WTC11 (cell line): Measurements from ENCODE around the gene ANKRD28. TPM values are rescaled to one million over a fixed set of nuclear protein-coding genes. Genes with fewer than 3 reads are reported as not detected.

ENCODE experiments used
- ATAC-seq: fragments of 200-7000 bp; cut with Tn5 transposase; 2 replicates; pipeline ENCODE4 v1.10.0; 2021; ENCODE audit warnings: mild to moderate bottlenecking, moderate library complexity
- CTCF ChIA-PET: fragments of 300-600 bp; sonication (Branson Sonifier 250); formaldehyde crosslinking; loops from one replicate; lab custom pipeline; 2021; ENCODE audit warnings: antibody characterized with exemption; lab: Charles Lee
- POLR2A ChIA-PET: fragments of 350-600 bp; sonication (Branson Sonifier 250); formaldehyde crosslinking; loops from one replicate; lab custom pipeline; 2021; ENCODE audit warnings: antibody characterized with exemption; lab: Charles Lee
- DNase-seq: peaks from one replicate; pipeline ENCODE4 v3.0.0; 2021; ENCODE audit warnings: low spot score
- H3K27ac Mint-ChIP-seq: 2 replicates; pipeline ENCODE4 v1.8.0; 2021; ENCODE audit warnings: mixed read lengths
- H3K27me3 Mint-ChIP-seq: 2 replicates; pipeline ENCODE4 v1.8.0; 2021; ENCODE audit warnings: low read depth, mild to moderate bottlenecking, moderate library complexity, mixed read lengths
- H3K36me3 Mint-ChIP-seq: 2 replicates; pipeline ENCODE4 v1.8.0; 2021; ENCODE audit warnings: mixed read lengths
- H3K4me1 Mint-ChIP-seq: 2 replicates; pipeline ENCODE4 v1.8.0; 2022; ENCODE audit warnings: mixed read lengths
- H3K4me3 Mint-ChIP-seq: 2 replicates; pipeline ENCODE4 v1.8.0; 2021; ENCODE audit warnings: mild to moderate bottlenecking, moderate library complexity, mixed read lengths
- H3K9me3 Mint-ChIP-seq: 2 replicates; pipeline ENCODE4 v1.8.0; 2021; ENCODE audit warnings: mixed read lengths
- ETV6 ChIP-seq: sonication (generic); formaldehyde crosslinking; IDR thresholded peaks from 2 replicates; pipeline ENCODE4 v1.8.1; 2022; ENCODE audit warnings: mild to moderate bottlenecking, missing genetic modification reagents
- FOXJ3 ChIP-seq: sonication (generic); formaldehyde crosslinking; IDR thresholded peaks from 2 replicates; pipeline ENCODE4 v1.9.0; 2021; ENCODE audit warnings: missing genetic modification reagents, mild to moderate bottlenecking, borderline replicate concordance
- FOXK1 ChIP-seq: sonication (generic); formaldehyde crosslinking; IDR thresholded peaks from 2 replicates; pipeline ENCODE4 v1.8.0; 2022; ENCODE audit warnings: mild to moderate bottlenecking, moderate library complexity, missing genetic modification reagents
- GRHL2 ChIP-seq: fragments of 250-450 bp; sonication (Bioruptor Pico); IDR thresholded peaks from 2 replicates; pipeline ENCODE4 v1.8.0; 2022; ENCODE audit warnings: mild to moderate bottlenecking, moderate library complexity; ENCODE audit not compliant: insufficient replicate concordance, severe bottlenecking
- GTF2I ChIP-seq: fragments of 250-450 bp; sonication (Bioruptor Pico); conservative IDR thresholded peaks from 2 replicates; pipeline ENCODE4 v1.4.0; 2021; ENCODE audit warnings: mild to moderate bottlenecking
- IRF2 ChIP-seq: sonication (generic); formaldehyde crosslinking; IDR thresholded peaks from 2 replicates; pipeline ENCODE4 v1.8.0; 2022; ENCODE audit warnings: low read depth, missing genetic modification reagents, borderline replicate concordance
- JUN ChIP-seq: sonication (generic); formaldehyde crosslinking; IDR thresholded peaks from 2 replicates; pipeline ENCODE4 v1.8.0; 2023; ENCODE audit warnings: mild to moderate bottlenecking, missing genetic modification reagents
- KAT7 ChIP-seq: sonication (generic); formaldehyde crosslinking; IDR thresholded peaks from 2 replicates; pipeline ENCODE4 v1.8.1; 2023; ENCODE audit warnings: missing genetic modification reagents, mild to moderate bottlenecking, borderline replicate concordance
- MXD4 ChIP-seq: fragments of 250-450 bp; sonication (Bioruptor Pico); IDR thresholded peaks from 2 replicates; pipeline ENCODE4 v1.8.0; 2021; ENCODE audit warnings: mild to moderate bottlenecking, moderate library complexity, borderline replicate concordance
- NFATC4 ChIP-seq: fragments of 250-450 bp; sonication (Bioruptor Pico); IDR thresholded peaks from 2 replicates; pipeline ENCODE4 v1.9.0; 2021; ENCODE audit warnings: mild to moderate bottlenecking
- NFE2L1 ChIP-seq: sonication (generic); formaldehyde crosslinking; IDR thresholded peaks from 2 replicates; pipeline ENCODE4 v1.8.1; 2023; ENCODE audit warnings: missing genetic modification reagents
- NFYB ChIP-seq: sonication (generic); formaldehyde crosslinking; conservative IDR thresholded peaks from 2 replicates; pipeline ENCODE4 v1.8.0; 2022; ENCODE audit warnings: low read depth, missing genetic modification reagents
- NR2C2 ChIP-seq: sonication (generic); formaldehyde crosslinking; IDR thresholded peaks from 2 replicates; pipeline ENCODE4 v1.8.0; 2022; ENCODE audit warnings: mild to moderate bottlenecking, missing genetic modification reagents
- NR3C1 ChIP-seq: sonication (generic); formaldehyde crosslinking; conservative IDR thresholded peaks from 2 replicates; pipeline ENCODE4 v1.8.1; 2023; ENCODE audit warnings: low read depth, mild to moderate bottlenecking, missing genetic modification reagents
- OVOL2 ChIP-seq: fragments of 250-450 bp; sonication (Bioruptor Pico); IDR thresholded peaks from 2 replicates; pipeline ENCODE4 v1.9.0; 2021; ENCODE audit warnings: mild to moderate bottlenecking, borderline replicate concordance
- RORB ChIP-seq: fragments of 250-450 bp; sonication (Bioruptor Pico); IDR thresholded peaks from 2 replicates; pipeline ENCODE4 v1.9.0; 2021; ENCODE audit warnings: mild to moderate bottlenecking
- SP1 ChIP-seq: sonication (generic); formaldehyde crosslinking; conservative IDR thresholded peaks from 2 replicates; pipeline ENCODE4 v1.8.1; 2022; ENCODE audit warnings: missing genetic modification reagents
- ZNF416 ChIP-seq: fragments of 250-450 bp; sonication (Bioruptor Pico); IDR thresholded peaks from 2 replicates; pipeline ENCODE4 v1.9.0; 2021; ENCODE audit warnings: mild to moderate bottlenecking, inconsistent platforms
- total RNA-seq: library from RNA; stranded (reverse); gene quantifications from 3 replicates; pipeline ENCODE4 v1.2.3, GENCODE V29; 2021
- TF ChIP-seq, protein P1 (sequence below): sonication (generic); formaldehyde crosslinking; conservative IDR thresholded peaks from 2 replicates; pipeline ENCODE4 v1.8.1; 2023; ENCODE audit warnings: mild to moderate bottlenecking, low read depth, missing genetic modification reagents, moderate library complexity
- TF ChIP-seq, protein P2 (sequence below): sonication (generic); formaldehyde crosslinking; IDR thresholded peaks from 2 replicates; pipeline ENCODE4 v1.8.1; 2023; ENCODE audit warnings: mild to moderate bottlenecking, missing genetic modification reagents, moderate library complexity
- TF ChIP-seq, protein P3 (sequence below): sonication (generic); formaldehyde crosslinking; IDR thresholded peaks from 2 replicates; pipeline ENCODE4 v1.8.1; 2022; ENCODE audit warnings: mild to moderate bottlenecking, missing genetic modification reagents, moderate library complexity, borderline replicate concordance
- TF ChIP-seq, protein P4 (sequence below): sonication (generic); formaldehyde crosslinking; IDR thresholded peaks from 2 replicates; pipeline ENCODE4 v1.8.0; 2023; ENCODE audit warnings: missing genetic modification reagents
- TF ChIP-seq, protein P5 (sequence below): sonication (generic); formaldehyde crosslinking; IDR thresholded peaks from 2 replicates; pipeline ENCODE4 v1.8.0; 2022; ENCODE audit warnings: mild to moderate bottlenecking, missing genetic modification reagents
- TF ChIP-seq, protein P6 (sequence below): sonication (generic); formaldehyde crosslinking; IDR thresholded peaks from 2 replicates; pipeline ENCODE4 v1.8.1; 2022; ENCODE audit warnings: mild to moderate bottlenecking, moderate library complexity, missing genetic modification reagents

The ANKRD28 gene
- total RNA-seq, 1 experiment from 2014 or later = 51.6 TPM

DNA sequence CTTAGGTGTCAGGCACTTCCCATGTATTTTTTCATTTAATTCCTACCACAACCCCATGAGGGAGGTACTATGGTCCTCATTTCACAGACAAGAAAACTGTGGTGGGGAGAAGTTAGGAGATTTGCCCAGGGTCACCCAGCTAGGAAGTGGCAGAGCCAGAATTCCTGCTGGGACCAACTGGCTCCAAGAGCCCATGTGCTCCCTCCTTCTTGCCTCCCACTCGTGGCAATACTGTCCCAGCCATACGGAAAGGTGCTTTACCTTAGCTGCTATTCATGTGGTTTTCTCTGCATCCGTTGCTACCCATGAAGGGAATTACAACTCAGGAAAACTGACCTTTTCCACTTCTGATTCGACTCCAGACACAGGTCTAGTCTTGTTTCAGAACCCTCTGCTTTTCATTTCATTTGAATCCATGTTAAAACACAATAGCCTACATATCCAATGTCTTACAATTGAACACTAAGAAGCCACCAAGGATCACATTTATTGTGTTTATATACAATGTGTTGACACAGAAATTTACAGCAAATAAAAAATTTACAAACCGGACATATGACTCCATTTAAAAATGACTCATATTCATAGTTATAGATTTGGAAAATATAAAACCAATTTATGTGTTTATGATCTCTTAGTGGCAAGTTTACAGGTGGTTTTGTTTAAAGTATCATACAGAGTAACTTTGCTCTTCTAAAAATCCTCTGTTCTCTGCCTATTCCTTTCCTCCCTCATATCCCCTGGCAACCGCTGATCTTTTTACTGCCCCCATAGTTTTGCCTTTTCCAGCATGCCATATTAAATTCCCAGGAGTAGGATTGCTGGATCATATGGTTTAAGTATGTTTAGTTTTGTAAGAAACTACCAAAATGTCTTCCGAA lies 137.5 kb downstream of the ANKRD28 start (continued):
- TF ChIP-seq MXD4 (CRISPR knock-in tag) (no peak), NFE2L1 (CRISPR knock-in tag) (no peak), JUN (CRISPR knock-in tag) (no peak), OVOL2 (CRISPR knock-in tag) (no peak)
- TF ChIP-seq, protein P1, sequence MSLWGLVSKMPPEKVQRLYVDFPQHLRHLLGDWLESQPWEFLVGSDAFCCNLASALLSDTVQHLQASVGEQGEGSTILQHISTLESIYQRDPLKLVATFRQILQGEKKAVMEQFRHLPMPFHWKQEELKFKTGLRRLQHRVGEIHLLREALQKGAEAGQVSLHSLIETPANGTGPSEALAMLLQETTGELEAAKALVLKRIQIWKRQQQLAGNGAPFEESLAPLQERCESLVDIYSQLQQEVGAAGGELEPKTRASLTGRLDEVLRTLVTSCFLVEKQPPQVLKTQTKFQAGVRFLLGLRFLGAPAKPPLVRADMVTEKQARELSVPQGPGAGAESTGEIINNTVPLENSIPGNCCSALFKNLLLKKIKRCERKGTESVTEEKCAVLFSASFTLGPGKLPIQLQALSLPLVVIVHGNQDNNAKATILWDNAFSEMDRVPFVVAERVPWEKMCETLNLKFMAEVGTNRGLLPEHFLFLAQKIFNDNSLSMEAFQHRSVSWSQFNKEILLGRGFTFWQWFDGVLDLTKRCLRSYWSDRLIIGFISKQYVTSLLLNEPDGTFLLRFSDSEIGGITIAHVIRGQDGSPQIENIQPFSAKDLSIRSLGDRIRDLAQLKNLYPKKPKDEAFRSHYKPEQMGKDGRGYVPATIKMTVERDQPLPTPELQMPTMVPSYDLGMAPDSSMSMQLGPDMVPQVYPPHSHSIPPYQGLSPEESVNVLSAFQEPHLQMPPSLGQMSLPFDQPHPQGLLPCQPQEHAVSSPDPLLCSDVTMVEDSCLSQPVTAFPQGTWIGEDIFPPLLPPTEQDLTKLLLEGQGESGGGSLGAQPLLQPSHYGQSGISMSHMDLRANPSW (CRISPR knock-in tag) = no peak
- TF ChIP-seq, protein P2, sequence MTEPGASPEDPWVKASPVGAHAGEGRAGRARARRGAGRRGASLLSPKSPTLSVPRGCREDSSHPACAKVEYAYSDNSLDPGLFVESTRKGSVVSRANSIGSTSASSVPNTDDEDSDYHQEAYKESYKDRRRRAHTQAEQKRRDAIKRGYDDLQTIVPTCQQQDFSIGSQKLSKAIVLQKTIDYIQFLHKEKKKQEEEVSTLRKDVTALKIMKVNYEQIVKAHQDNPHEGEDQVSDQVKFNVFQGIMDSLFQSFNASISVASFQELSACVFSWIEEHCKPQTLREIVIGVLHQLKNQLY (CRISPR knock-in tag) = no peak

DNA sequence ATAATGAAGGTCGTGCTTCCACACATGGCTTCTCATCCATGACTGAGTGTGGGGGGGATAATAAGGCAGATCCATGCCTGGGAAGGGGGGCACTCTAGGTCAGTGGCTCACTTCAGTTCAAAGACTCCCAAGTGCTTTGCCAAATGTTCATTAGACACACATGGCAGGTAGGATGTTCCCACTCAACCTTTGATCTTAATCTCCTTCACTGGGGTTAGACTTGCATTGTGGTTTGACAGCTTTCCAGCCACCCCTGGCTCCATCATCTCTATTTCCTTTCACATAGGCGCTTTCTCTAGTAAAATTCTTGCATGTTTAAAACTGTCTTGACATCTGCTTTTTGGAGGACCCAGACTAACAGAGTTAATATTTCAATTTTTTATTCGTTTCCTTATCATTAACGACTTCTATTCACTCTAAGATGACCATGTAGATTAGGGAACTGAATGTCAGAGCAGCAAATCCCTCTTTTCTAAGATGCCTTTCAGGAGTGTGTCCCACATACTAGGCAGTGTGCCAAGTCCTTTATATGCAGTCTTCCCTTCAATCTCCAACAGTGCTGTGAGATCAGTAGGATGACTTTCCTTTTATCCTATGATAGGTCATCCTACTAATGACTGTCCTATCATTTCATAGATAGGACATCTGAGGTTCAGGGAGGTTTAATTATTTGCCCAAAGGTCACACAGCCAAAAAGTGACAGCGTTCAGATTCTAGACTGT lies 138.4 kb downstream of the ANKRD28 start:
- Mint-ChIP-seq H3K4me3 (no peak overlapping the region), H3K4me1 (peaks cover 6% of the 10 kb centered on the region), H3K27me3 (no peaks in the 10 kb centered on the region; the same call in 1 of the 2 replicates), H3K36me3 (peaks cover 24% of the 10 kb centered on the region), H3K27ac (no peak overlapping the region), H3K9me3 (peaks cover 39% of the 10 kb centered on the region)
- ChIA-PET CTCF (no interaction called here), POLR2A (no interaction called here)
- ATAC-seq (no peak), DNase-seq (no peak)
- TF ChIP-seq GRHL2 (CRISPR knock-in tag) = no peak
- no peak for TF ChIP-seq ETV6 (CRISPR knock-in tag)
- TF ChIP-seq, protein P2 (CRISPR knock-in tag) = no peak
- no peak for TF ChIP-seq KAT7
- TF ChIP-seq, protein P3, sequence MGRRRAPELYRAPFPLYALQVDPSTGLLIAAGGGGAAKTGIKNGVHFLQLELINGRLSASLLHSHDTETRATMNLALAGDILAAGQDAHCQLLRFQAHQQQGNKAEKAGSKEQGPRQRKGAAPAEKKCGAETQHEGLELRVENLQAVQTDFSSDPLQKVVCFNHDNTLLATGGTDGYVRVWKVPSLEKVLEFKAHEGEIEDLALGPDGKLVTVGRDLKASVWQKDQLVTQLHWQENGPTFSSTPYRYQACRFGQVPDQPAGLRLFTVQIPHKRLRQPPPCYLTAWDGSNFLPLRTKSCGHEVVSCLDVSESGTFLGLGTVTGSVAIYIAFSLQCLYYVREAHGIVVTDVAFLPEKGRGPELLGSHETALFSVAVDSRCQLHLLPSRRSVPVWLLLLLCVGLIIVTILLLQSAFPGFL = no peak
- TF ChIP-seq, protein P4, sequence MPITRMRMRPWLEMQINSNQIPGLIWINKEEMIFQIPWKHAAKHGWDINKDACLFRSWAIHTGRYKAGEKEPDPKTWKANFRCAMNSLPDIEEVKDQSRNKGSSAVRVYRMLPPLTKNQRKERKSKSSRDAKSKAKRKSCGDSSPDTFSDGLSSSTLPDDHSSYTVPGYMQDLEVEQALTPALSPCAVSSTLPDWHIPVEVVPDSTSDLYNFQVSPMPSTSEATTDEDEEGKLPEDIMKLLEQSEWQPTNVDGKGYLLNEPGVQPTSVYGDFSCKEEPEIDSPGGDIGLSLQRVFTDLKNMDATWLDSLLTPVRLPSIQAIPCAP = no peak
- TF ChIP-seq NR3C1 (CRISPR knock-in tag) = no peak
- TF ChIP-seq RORB (CRISPR knock-in tag) = no peak
- TF ChIP-seq IRF2 (CRISPR knock-in tag) = no peak
- no peak for TF ChIP-seq GTF2I (CRISPR knock-in tag)
- TF ChIP-seq, protein P5, sequence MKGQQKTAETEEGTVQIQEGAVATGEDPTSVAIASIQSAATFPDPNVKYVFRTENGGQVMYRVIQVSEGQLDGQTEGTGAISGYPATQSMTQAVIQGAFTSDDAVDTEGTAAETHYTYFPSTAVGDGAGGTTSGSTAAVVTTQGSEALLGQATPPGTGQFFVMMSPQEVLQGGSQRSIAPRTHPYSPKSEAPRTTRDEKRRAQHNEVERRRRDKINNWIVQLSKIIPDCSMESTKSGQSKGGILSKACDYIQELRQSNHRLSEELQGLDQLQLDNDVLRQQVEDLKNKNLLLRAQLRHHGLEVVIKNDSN (CRISPR knock-in tag) = no peak
- no peak for TF ChIP-seq NFYB (CRISPR knock-in tag)
- no peak for TF ChIP-seq NFATC4
- TF ChIP-seq FOXK1 (CRISPR knock-in tag) = no peak
- no peak for TF ChIP-seq NR2C2 (CRISPR knock-in tag)
- TF ChIP-seq SP1 (CRISPR knock-in tag) = no peak
- TF ChIP-seq ZNF416 = no peak
- no peak for TF ChIP-seq FOXJ3
- TF ChIP-seq, protein P6, sequence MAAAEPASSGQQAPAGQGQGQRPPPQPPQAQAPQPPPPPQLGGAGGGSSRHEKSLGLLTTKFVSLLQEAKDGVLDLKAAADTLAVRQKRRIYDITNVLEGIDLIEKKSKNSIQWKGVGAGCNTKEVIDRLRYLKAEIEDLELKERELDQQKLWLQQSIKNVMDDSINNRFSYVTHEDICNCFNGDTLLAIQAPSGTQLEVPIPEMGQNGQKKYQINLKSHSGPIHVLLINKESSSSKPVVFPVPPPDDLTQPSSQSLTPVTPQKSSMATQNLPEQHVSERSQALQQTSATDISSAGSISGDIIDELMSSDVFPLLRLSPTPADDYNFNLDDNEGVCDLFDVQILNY = no peak
